ENCODE measurements around the gene UBE2QL1. TPM values are rescaled to one million over a fixed set of nuclear protein-coding genes. Genes with fewer than 3 reads are reported as not detected.
"Not testable (repeated sequence)": the region's sequence is repeated elsewhere in the genome, so short reads cannot be mapped to it uniquely, and the experiment has no call there.

Gene UBE2QL1
- polyA plus RNA-seq, 2 of the 4 experiments (the other 2 are of a cell fraction): 0.04 TPM

GRCh38 chr5:6510973-6511372 is 62.3 kb downstream of the UBE2QL1 start:
- H3K9me3 ChIP-seq: no peaks in the 10 kb centered on the region
- no peak for ATAC-seq
- no peak for DNase-seq (ENCODE audit: low read depth in 1 of 2, low spot score in 1 of 2)
- no peak overlapping the region for H3K27ac ChIP-seq
- POLR2A ChIA-PET: no interaction called here
- TF ChIP-seq POLR2A (IDR thresholded peaks at IDR 0.05; ENCODE audit: low read length): no peak
- no peak for TF ChIP-seq USF2 (IDR thresholded peaks at IDR 0.05)
- TF ChIP-seq CTCF (IDR thresholded peaks at IDR 0.05): no peak
- no peak for TF ChIP-seq JUN (IDR thresholded peaks at IDR 0.05)
- TF ChIP-seq CBX2 (IDR thresholded peaks at IDR 0.05; ENCODE audit: borderline replicate concordance, low read depth): no peak
- TF ChIP-seq TP53 (CRISPR knock-in tag; IDR thresholded peaks at IDR 0.05): no peak
- TF ChIP-seq HEYL (CRISPR knock-in tag; IDR thresholded peaks at IDR 0.05): no peak
- TF ChIP-seq PHF8 (IDR thresholded peaks at IDR 0.05; ENCODE audit: borderline replicate concordance, low read depth): no peak
- no peak for TF ChIP-seq RAD21 (conservative IDR thresholded peaks at IDR 0.05 in 1 of 2, IDR thresholded peaks at IDR 0.05 in 1 of 2)
- TF ChIP-seq KDM5A (IDR thresholded peaks at IDR 0.05): no peak
- no peak for TF ChIP-seq HOXB13 (CRISPR knock-in tag; IDR thresholded peaks at IDR 0.05; ENCODE audit: low read depth)
- TF ChIP-seq MAX (IDR thresholded peaks at IDR 0.05): no peak
- TF ChIP-seq SREBF2 (IDR thresholded peaks at IDR 0.05): no peak
- no peak for TF ChIP-seq ZSCAN20 (CRISPR knock-in tag; IDR thresholded peaks at IDR 0.05)
- TF ChIP-seq MAFK (IDR thresholded peaks at IDR 0.05; ENCODE audit: partially characterized antibody): no peak
- no peak for TF ChIP-seq RFX5 (IDR thresholded peaks at IDR 0.05)
- WGBS (ENCODE audit: missing lambda C conversion rate): 67% methylated on average over 4 of the region's 4 CpGs
- no peaks in the 10 kb centered on the region for H3K4me1 ChIP-seq
- FAIRE-seq: no peak
- no peak overlapping the region for H3K4me3 ChIP-seq
- CTCF ChIA-PET: interaction anchor here (0.7 kb wide), 1 partner anchor 15 kb away, joined by 3 read pairs; no protein-coding TSS in a partner anchor
- H3K4me2 ChIP-seq: no peak overlapping the region

- FAIRE-seq; H3K27ac ChIP-seq; DNase-seq (ENCODE audit: low read depth in 1 of 2, low spot score in 1 of 2); ATAC-seq; H3K9me3 ChIP-seq; H3K4me2 ChIP-seq; H3K4me1 ChIP-seq; CTCF ChIA-PET; H3K4me3 ChIP-seq: not testable (repeated sequence)
- WGBS (ENCODE audit: missing lambda C conversion rate): 63% methylated on average over 5 of the region's 5 CpGs
- POLR2A ChIA-PET: interaction anchor here (0.6 kb wide), 1 partner anchor 64 kb away, joined by 4 read pairs; no protein-coding TSS in a partner anchor
Observed at GRCh38 chr5:6515812-6516211, 67.2 kb downstream of the UBE2QL1 start.

- H3K4me1 ChIP-seq: no peaks in the 10 kb centered on the region
- TF ChIP-seq TP53 (CRISPR knock-in tag; IDR thresholded peaks at IDR 0.05) (no peak), RCOR1 (IDR thresholded peaks at IDR 0.05; ENCODE audit: low read depth, low read length) (no peak), ZSCAN20 (CRISPR knock-in tag; IDR thresholded peaks at IDR 0.05) (no peak), CHD2 (IDR thresholded peaks at IDR 0.05; ENCODE audit: low read length, partially characterized antibody) (no peak), USF2 (IDR thresholded peaks at IDR 0.05) (no peak), RFX5 (IDR thresholded peaks at IDR 0.05) (no peak), RNF2 (IDR thresholded peaks at IDR 0.05; ENCODE audit: borderline replicate concordance, low read depth) (no peak), KDM1A (IDR thresholded peaks at IDR 0.05; ENCODE audit: low read depth) (no peak), CBX8 (IDR thresholded peaks at IDR 0.05) (no peak), MAX (IDR thresholded peaks at IDR 0.05) (no peak), FOXS1 (CRISPR knock-in tag; IDR thresholded peaks at IDR 0.05) (no peak), EHF (CRISPR knock-in tag; IDR thresholded peaks at IDR 0.05) (no peak)
- no peak overlapping the region for H3K4me2 ChIP-seq
- H3K9me3 ChIP-seq: no peaks in the 10 kb centered on the region
- DNase-seq (ENCODE audit: low read depth in 1 of 2, low spot score in 1 of 2) (no peak), ATAC-seq (no peak), FAIRE-seq (no peak)
- WGBS (ENCODE audit: missing lambda C conversion rate): 80% methylated on average over 4 of the region's 4 CpGs
- ChIA-PET CTCF (no interaction called here), POLR2A (no interaction called here)
- no peak overlapping the region for H3K4me3 ChIP-seq
- no peak overlapping the region for H3K27ac ChIP-seq
Observed at GRCh38 chr5:6516823-6517222, 68.2 kb downstream of the UBE2QL1 start.
